HepG2 (cell line): Measurements from ENCODE around the gene CSTB. TPM values are rescaled to one million over a fixed set of nuclear protein-coding genes. Genes with fewer than 3 reads are reported as not detected.

Source experiments
- ATAC-seq: fragments of 200-7000 bp; cut with Tn5 transposase; 3 replicates; pipeline ENCODE4 v1.9.1; 2020; ENCODE audit warnings: mild to moderate bottlenecking, moderate library complexity
- BruUV-seq: library from RNA; stranded (reverse); fragments of 400-500 nt; replicated peaks from 2 replicates; lab custom pipeline; 2021; lab: Mats Ljungman, UMichigan
- CTCF ChIA-PET: fragments of 300-600 bp; formaldehyde crosslinking; extraction: SDS; loops from one replicate; lab custom pipeline; 2021; ENCODE audit warnings: low total read pairs, inconsistent platforms, low intra/inter-chr PET ratio; lab: Yijun Ruan, JAX
- POLR2A ChIA-PET: fragments of 350-600 bp; sonication (Branson Sonifier 250); formaldehyde crosslinking; loops from one replicate; lab custom pipeline; 2020; ENCODE audit warnings: antibody characterized with exemption, inconsistent platforms; lab: Yijun Ruan, JAX
- DNase-seq: peaks from one replicate; pipeline ENCODE4 v3.0.0-alpha.2; 2015; ENCODE audit warnings: low spot score
- FAIRE-seq: peaks from 3 replicates; lab custom pipeline; 2011; peaks lifted over from hg19 to GRCh38; lab: Jason Lieb, UNC
- H2AFZ ChIP-seq: one replicate; pipeline ENCODE4 v1.6.1; 2011; ENCODE audit warnings: low read length, inconsistent platforms
- H3K27ac ChIP-seq: fragments of 300-600 bp; 3 replicates; pipeline ENCODE4 v1.8.0; 2011; ENCODE audit warnings: mixed run types, mild to moderate bottlenecking, mixed read lengths, low read length, inconsistent platforms; ENCODE audit not compliant: insufficient read depth; ENCODE audit errors: extremely low read length
- H3K27me3 ChIP-seq, 2 experiments: fragments of 200-600 bp in 1 of 2; 2 replicates in 1 of 2; 3 replicates in 1 of 2; pipeline versions ENCODE4 v1.6.0 to v1.8.0; 2011; ENCODE audit warnings: low read length in 2 of 2, mild to moderate bottlenecking in 2 of 2, moderate library complexity in 2 of 2, inconsistent platforms in 1 of 2; ENCODE audit not compliant: insufficient read depth in 2 of 2, control insufficient read depth in 1 of 2
- H3K36me3 ChIP-seq, 2 experiments: fragments of 200-600 bp in 1 of 2; replicated peaks in 1 of 2; 2 replicates in 1 of 2; 3 replicates in 1 of 2; pipeline versions ENCODE4 v1.5.1 to v1.8.0; 2011; ENCODE audit warnings: low read length in 2 of 2, inconsistent platforms in 1 of 2; ENCODE audit not compliant: insufficient read depth in 2 of 2, control insufficient read depth in 1 of 2
- H3K4me1 ChIP-seq: 2 replicates; pipeline ENCODE4 v1.5.1; 2012; ENCODE audit warnings: low read length, inconsistent platforms; ENCODE audit not compliant: insufficient read depth
- H3K4me2 ChIP-seq: 2 replicates; pipeline ENCODE4 v1.6.0; 2011; ENCODE audit warnings: low read depth, low read length, inconsistent platforms
- H3K4me3 ChIP-seq, 3 experiments: fragments of 200-600 bp in 1 of 3; sonication (generic), shearing (Covaris generic) in 1 of 3; replicated peaks in 1 of 3; 2 replicates each; pipeline ENCODE4 v1.5.1; 2011 to 2016; ENCODE audit warnings: low read length in 3 of 3, inconsistent platforms in 2 of 3, low read depth in 2 of 3, mild to moderate bottlenecking in 2 of 3, control low read depth in 1 of 3, mixed read lengths in 1 of 3; ENCODE audit not compliant: insufficient read depth in 1 of 3
- H3K79me2 ChIP-seq: one replicate; pipeline ENCODE4 v1.6.1; 2011; ENCODE audit warnings: low read length, inconsistent platforms; ENCODE audit not compliant: insufficient read depth
- H3K9ac ChIP-seq: 2 replicates; pipeline ENCODE4 v1.6.0; 2011; ENCODE audit warnings: mild to moderate bottlenecking, low read depth, low read length, inconsistent platforms; ENCODE audit not compliant: insufficient read depth
- H3K9me3 ChIP-seq: 2 replicates; pipeline ENCODE4 v1.5.1; 2012; ENCODE audit warnings: mild to moderate bottlenecking, low read length
- H4K20me1 ChIP-seq: 2 replicates; pipeline ENCODE4 v1.6.0; 2011; ENCODE audit warnings: inconsistent platforms, mild to moderate bottlenecking, low read length, moderate library complexity; ENCODE audit not compliant: insufficient read depth
- BORCS8-MEF2B ChIP-seq: sonication (generic); formaldehyde crosslinking; IDR thresholded peaks from 2 replicates; pipeline ENCODE4 v1.8.0; 2022; ENCODE audit warnings: mild to moderate bottlenecking, missing genetic modification reagents
- HIVEP1 ChIP-seq: sonication (generic); formaldehyde crosslinking; IDR thresholded peaks from 2 replicates; pipeline ENCODE4 v1.4.0; 2020; ENCODE audit warnings: mild to moderate bottlenecking, missing genetic modification reagents
- NAIF1 ChIP-seq: sonication (generic); formaldehyde crosslinking; IDR thresholded peaks from 2 replicates; pipeline ENCODE4 v1.5.0; 2020; ENCODE audit warnings: mild to moderate bottlenecking, missing genetic modification reagents, borderline replicate concordance
- SUZ12 ChIP-seq: fragments of 150-350 bp; IDR thresholded peaks from 2 replicates; pipeline ENCODE4 v1.6.1; 2014; ENCODE audit warnings: low read depth, low read length
- ZBTB4 ChIP-seq: sonication (generic); formaldehyde crosslinking; IDR thresholded peaks from 2 replicates; pipeline ENCODE4 v1.4.0; 2020; ENCODE audit warnings: missing genetic modification reagents, mild to moderate bottlenecking, borderline replicate concordance
- ZBTB7A ChIP-seq: sonication (generic); formaldehyde crosslinking; IDR thresholded peaks from 2 replicates; pipeline ENCODE4 v1.8.0; 2022; ENCODE audit warnings: mild to moderate bottlenecking, missing genetic modification reagents
- ZFP90 ChIP-seq: sonication (generic); formaldehyde crosslinking; IDR thresholded peaks from 2 replicates; pipeline ENCODE4 v1.8.0; 2022; ENCODE audit warnings: missing genetic modification reagents, mild to moderate bottlenecking, inconsistent platforms, borderline replicate concordance
- ZNF230 ChIP-seq: sonication (generic); formaldehyde crosslinking; IDR thresholded peaks from 2 replicates; pipeline ENCODE4 v1.4.0; 2020; ENCODE audit warnings: mild to moderate bottlenecking, missing genetic modification reagents
- ZNF354B ChIP-seq: sonication (generic); formaldehyde crosslinking; IDR thresholded peaks from 2 replicates; pipeline ENCODE4 v1.8.0; 2022; ENCODE audit warnings: mild to moderate bottlenecking, missing genetic modification reagents
- ZNF724P ChIP-seq: sonication (generic); formaldehyde crosslinking; IDR thresholded peaks from 2 replicates; pipeline ENCODE4 v1.8.0; 2022; ENCODE audit warnings: missing genetic modification reagents, borderline replicate concordance
- ZNF761 ChIP-seq: sonication (generic); formaldehyde crosslinking; conservative IDR thresholded peaks from 2 replicates; pipeline ENCODE4 v1.4.0; 2020; ENCODE audit warnings: mild to moderate bottlenecking, missing genetic modification reagents
- WGBS: methylation state at CpG from one replicate; pipeline ENCODE4 v1.1.6; 2017; ENCODE audit warnings: low lambda C conversion rate; 5-methylcytosine and 5-hydroxymethylcytosine counted together
- in situ Hi-C: cut with HindIII; loops from 2 replicates; pipeline ENCODE4 v1.10.0; 2017; ENCODE audit warnings: low pct_unique_long_range_greater_than_20kb; ENCODE audit not compliant: extremely low pct_ligation_motif_present
- intact Hi-C: fragments of 100-400 bp; cut with micrococcal nuclease; formaldehyde crosslinking; loops from one replicate; pipeline ENCODE4 v1.10.0; 2022; ENCODE audit not compliant: unreplicated experiment
- polyA plus RNA-seq, 8 experiments: library from polyadenylated mRNA; depleted of rRNA in 3 of 8; stranded (reverse) in 7 of 8; unstranded in 1 of 8; fragments of >200 nt; fragmentation: Illumina TruSeq in 4 of 8; extraction: Trizol in 4 of 8; gene quantifications; 2 replicates each; pipeline versions ENCODE4 v1.2.1 to v1.2.3, GENCODE V29; 2011 to 2016; ENCODE audit warnings: low read depth in 4 of 8, missing spikeins in 1 of 8, mixed read lengths in 1 of 8; ENCODE audit not compliant: insufficient read depth in 1 of 8
- total RNA-seq, 5 experiments: library from RNA; depleted of rRNA; stranded (reverse); fragments of >200 nt; fragmentation: Illumina TruSeq; extraction: Trizol; gene quantifications; 2 replicates each; pipeline ENCODE4 v1.2.3, GENCODE V29; 2016; ENCODE audit warnings: low read depth in 1 of 5
- TF ChIP-seq, protein P1 (sequence below): sonication (generic); formaldehyde crosslinking; IDR thresholded peaks from 2 replicates; pipeline ENCODE4 v1.4.0; 2020; ENCODE audit warnings: missing genetic modification reagents
- TF ChIP-seq, protein P2 (sequence below): sonication (generic); formaldehyde crosslinking; IDR thresholded peaks from 2 replicates; pipeline ENCODE4 v1.4.0; 2020; ENCODE audit warnings: mild to moderate bottlenecking, missing genetic modification reagents

CSTB gene
- total and polyA plus RNA-seq, 2 of the 13 experiments (the other 11 are each of a cell fraction or from before 2014, with no cell fraction given) = 11.7 to 94.1 TPM

DNA sequence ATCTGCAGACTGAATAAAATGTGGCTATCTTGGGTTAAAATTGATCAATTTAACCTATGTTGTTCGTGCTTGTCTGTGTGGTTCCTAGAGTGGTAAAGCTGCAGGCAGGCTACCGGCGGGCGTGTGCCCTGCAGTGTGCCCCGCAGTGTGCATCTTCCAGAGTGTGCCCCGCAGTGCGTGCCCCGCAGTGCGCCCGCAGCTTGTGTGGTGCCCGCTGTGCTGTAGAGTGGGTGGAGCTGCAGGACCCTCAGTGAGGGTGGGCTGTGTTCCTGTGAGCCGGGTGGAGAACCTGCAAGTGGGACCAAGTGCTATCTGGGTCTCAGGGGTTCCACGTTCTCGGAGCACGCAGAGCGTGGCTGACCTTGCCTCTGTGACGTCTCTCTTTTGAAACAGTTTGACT lies 24.0 kb upstream of the CSTB start:
- TF ChIP-seq BORCS8-MEF2B (CRISPR knock-in tag) (no peak), ZNF230 (CRISPR knock-in tag) (no peak), NAIF1 (CRISPR knock-in tag) (no peak), HIVEP1 (CRISPR knock-in tag) (no peak), ZNF354B (CRISPR knock-in tag) (no peak), ZBTB7A (no peak), ZNF724P (CRISPR knock-in tag) (no peak), ZNF761 (CRISPR knock-in tag) (no peak), ZBTB4 (no peak), SUZ12 (no peak), ZFP90 (CRISPR knock-in tag) (no peak)
- TF ChIP-seq, protein P1, sequence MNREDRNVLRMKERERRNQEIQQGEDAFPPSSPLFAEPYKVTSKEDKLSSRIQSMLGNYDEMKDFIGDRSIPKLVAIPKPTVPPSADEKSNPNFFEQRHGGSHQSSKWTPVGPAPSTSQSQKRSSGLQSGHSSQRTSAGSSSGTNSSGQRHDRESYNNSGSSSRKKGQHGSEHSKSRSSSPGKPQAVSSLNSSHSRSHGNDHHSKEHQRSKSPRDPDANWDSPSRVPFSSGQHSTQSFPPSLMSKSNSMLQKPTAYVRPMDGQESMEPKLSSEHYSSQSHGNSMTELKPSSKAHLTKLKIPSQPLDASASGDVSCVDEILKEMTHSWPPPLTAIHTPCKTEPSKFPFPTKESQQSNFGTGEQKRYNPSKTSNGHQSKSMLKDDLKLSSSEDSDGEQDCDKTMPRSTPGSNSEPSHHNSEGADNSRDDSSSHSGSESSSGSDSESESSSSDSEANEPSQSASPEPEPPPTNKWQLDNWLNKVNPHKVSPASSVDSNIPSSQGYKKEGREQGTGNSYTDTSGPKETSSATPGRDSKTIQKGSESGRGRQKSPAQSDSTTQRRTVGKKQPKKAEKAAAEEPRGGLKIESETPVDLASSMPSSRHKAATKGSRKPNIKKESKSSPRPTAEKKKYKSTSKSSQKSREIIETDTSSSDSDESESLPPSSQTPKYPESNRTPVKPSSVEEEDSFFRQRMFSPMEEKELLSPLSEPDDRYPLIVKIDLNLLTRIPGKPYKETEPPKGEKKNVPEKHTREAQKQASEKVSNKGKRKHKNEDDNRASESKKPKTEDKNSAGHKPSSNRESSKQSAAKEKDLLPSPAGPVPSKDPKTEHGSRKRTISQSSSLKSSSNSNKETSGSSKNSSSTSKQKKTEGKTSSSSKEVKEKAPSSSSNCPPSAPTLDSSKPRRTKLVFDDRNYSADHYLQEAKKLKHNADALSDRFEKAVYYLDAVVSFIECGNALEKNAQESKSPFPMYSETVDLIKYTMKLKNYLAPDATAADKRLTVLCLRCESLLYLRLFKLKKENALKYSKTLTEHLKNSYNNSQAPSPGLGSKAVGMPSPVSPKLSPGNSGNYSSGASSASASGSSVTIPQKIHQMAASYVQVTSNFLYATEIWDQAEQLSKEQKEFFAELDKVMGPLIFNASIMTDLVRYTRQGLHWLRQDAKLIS (CRISPR knock-in tag) = no peak
- TF ChIP-seq, protein P2, sequence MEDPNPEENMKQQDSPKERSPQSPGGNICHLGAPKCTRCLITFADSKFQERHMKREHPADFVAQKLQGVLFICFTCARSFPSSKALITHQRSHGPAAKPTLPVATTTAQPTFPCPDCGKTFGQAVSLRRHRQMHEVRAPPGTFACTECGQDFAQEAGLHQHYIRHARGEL = no peak
- TF ChIP-seq, all 625 proteins: peak for 0
- WGBS = 95% methylated on average over 15 of the region's 17 CpGs
- H3K36me3 ChIP-seq = peaks cover 47 to 82% of the 10 kb centered on the region in 2 experiments
- no peaks in the 10 kb centered on the region for H3K27me3 ChIP-seq
- ChIA-PET POLR2A (no interaction called here), CTCF (no interaction called here)
- no peak overlapping the region for H3K9ac ChIP-seq
- no TSS peak for BruUV-seq
- no peaks in the 10 kb centered on the region for H3K9me3 ChIP-seq
- in situ Hi-C loops = no loop called here
- no peaks in the 10 kb centered on the region for H3K79me2 ChIP-seq
- no peak overlapping the region for H2AFZ ChIP-seq
- DNase-seq (no peak), ATAC-seq (no peak), FAIRE-seq (no peak)
- no peaks in the 10 kb centered on the region for H4K20me1 ChIP-seq
- no peak overlapping the region for H3K4me2 ChIP-seq
- intact Hi-C loops = no loop called here
- H3K27ac ChIP-seq = no peak overlapping the region
- no peak overlapping the region for H3K4me3 ChIP-seq
- H3K4me1 ChIP-seq = no peaks in the 10 kb centered on the region
